SU-DHL-6 (cell line): ENCODE measurements around the gene LUM.

Source experiments
- EZH2phosphoT487 ChIP-seq: fragments of 200-600 bp; sonication (generic), shearing (Covaris generic); conservative IDR thresholded peaks from 2 replicates; pipeline ENCODE4 v1.6.1; 2018; ENCODE audit warnings: mild to moderate bottlenecking, antibody characterized with exemption, low read length, moderate library complexity, mixed read lengths
- TF ChIP-seq, protein P1 (sequence below): fragments of 200-600 bp; sonication (generic); IDR thresholded peaks from one replicate; pipeline ENCODE4 v1.5.1; 2017; ENCODE audit warnings: antibody characterized with exemption, mild to moderate bottlenecking, low read length, moderate library complexity; ENCODE audit not compliant: insufficient read depth, poor library complexity, severe bottlenecking

DNA sequence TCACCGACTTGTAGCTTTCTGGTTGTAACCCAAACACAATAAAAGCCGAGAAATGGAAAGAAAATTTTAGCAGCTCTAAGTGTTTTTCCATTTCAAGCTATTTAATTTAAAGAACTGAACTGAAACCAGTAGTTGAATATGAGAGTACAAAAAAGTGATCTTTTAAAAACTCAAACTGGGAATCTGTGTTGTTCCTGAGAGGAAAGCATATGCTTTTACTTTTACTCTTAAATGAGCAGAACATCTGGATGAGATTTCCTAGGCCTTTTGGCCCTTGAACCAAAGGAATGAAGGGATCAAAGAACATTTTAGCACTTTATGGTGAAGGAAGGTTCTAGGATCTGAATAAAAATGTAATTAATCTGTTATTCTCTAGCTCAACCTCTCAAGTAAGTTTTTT, 54.8 kb downstream of the LUM start:
- TF ChIP-seq, protein P1, sequence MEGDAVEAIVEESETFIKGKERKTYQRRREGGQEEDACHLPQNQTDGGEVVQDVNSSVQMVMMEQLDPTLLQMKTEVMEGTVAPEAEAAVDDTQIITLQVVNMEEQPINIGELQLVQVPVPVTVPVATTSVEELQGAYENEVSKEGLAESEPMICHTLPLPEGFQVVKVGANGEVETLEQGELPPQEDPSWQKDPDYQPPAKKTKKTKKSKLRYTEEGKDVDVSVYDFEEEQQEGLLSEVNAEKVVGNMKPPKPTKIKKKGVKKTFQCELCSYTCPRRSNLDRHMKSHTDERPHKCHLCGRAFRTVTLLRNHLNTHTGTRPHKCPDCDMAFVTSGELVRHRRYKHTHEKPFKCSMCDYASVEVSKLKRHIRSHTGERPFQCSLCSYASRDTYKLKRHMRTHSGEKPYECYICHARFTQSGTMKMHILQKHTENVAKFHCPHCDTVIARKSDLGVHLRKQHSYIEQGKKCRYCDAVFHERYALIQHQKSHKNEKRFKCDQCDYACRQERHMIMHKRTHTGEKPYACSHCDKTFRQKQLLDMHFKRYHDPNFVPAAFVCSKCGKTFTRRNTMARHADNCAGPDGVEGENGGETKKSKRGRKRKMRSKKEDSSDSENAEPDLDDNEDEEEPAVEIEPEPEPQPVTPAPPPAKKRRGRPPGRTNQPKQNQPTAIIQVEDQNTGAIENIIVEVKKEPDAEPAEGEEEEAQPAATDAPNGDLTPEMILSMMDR = no peak
- TF ChIP-seq EZH2phosphoT487 = no peak
